Effector memory CD8-positive, alpha-beta T cell (primary cell): Measurements from ENCODE around the gene BPIFA3.
"Not testable (repeated sequence)": the region's sequence is repeated elsewhere in the genome, so short reads cannot be mapped to it uniquely, and the experiment has no call there.

ENCODE experiments used
- ATAC-seq: fragments of 150-1000 bp; cut with Tn5 transposase; replicated peaks from 2 replicates; pipeline ENCODE4 v1.10.0; 2021; ENCODE audit warnings: mild to moderate bottlenecking, moderate library complexity
- DNase-seq, 3 experiments: peaks; one replicate each; pipeline ENCODE4 v3.0.0; 2021
- H3K27ac Mint-ChIP-seq, 2 donors: one replicate each; pipeline ENCODE4 v1.8.0; 2022; ENCODE audit warnings: mild to moderate bottlenecking in 2 of 2, mixed read lengths in 2 of 2, moderate library complexity in 2 of 2
- H3K27me3 Mint-ChIP-seq, 2 donors: one replicate each; pipeline ENCODE4 v1.8.0; 2022; ENCODE audit warnings: mixed read lengths in 2 of 2
- H3K36me3 Mint-ChIP-seq: one replicate; pipeline ENCODE4 v1.8.0; 2022; ENCODE audit warnings: mild to moderate bottlenecking, moderate library complexity, mixed read lengths; ENCODE audit not compliant: insufficient read depth
- H3K4me1 Mint-ChIP-seq, 2 donors: one replicate each; pipeline ENCODE4 v1.8.0; 2022; ENCODE audit warnings: low read depth in 2 of 2, mixed read lengths in 2 of 2
- H3K4me3 Mint-ChIP-seq, 2 donors: one replicate each; pipeline ENCODE4 v1.8.0; 2022; ENCODE audit warnings: mild to moderate bottlenecking in 2 of 2, mixed read lengths in 2 of 2, moderate library complexity in 2 of 2
- H3K9me3 Mint-ChIP-seq, 2 donors: one replicate each; pipeline ENCODE4 v1.8.0; 2022; ENCODE audit warnings: mixed read lengths in 2 of 2
- total RNA-seq, 9 experiments: gene quantifications; one replicate each; lab custom pipeline; 2026; lab: John Stamatoyannopoulos, UW

Gene BPIFA3
- total RNA-seq = 0 reads per million in 9 experiments

DNA sequence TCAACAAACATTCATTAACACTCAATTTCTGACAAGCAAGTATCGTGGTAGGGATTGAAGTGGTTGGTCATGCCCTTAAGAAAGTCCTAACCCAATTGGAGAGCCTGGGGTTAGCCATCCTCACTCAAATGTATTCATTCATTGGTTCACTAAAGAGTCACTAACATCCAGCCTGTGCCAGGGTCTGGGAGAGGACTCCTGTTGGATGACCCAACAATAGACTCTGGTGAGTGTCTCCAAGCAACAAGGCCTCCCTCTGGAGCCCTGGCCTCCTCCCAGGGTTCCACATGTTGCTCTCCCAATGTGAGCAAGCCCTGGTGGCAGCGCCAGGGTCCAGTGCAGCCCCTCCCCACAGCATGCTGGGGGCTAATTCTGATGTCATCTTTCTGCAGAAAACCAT, at the start of gene BPIFA3:
BPIFA3 (plus strand) TSS at position 301 of the 400 bp plus-strand sequence. CDS start 185 bp downstream, outside the sequence.
- no peaks in the 10 kb centered on the region for H3K9me3 Mint-ChIP-seq
- no peak for DNase-seq
- H3K27me3 Mint-ChIP-seq = peaks cover 65 to 73% of the 10 kb centered on the region in 2 donors
- no peaks in the 10 kb centered on the region for H3K36me3 Mint-ChIP-seq
- H3K27ac Mint-ChIP-seq = no peak within 1 kb of the TSS
- H3K4me3 Mint-ChIP-seq = no peak within 1 kb of the TSS
- H3K4me1 Mint-ChIP-seq = no peaks in the 10 kb centered on the region
- no peak for ATAC-seq

GRCh38 chr20:33167859-33168258, 49.3 kb upstream of the BPIFA3 start, which contains the start of gene BPIFA2:
BPIFA2 (plus strand) TSS chr20:33168159; CDS start chr20:33169146, 987 bp downstream.
- Mint-ChIP-seq H3K4me1 (no peaks in the 10 kb centered on the region), H3K4me3 (no peak within 1 kb of the TSS), H3K27ac (no peak within 1 kb of the TSS), H3K9me3 (no peaks in the 10 kb centered on the region), H3K27me3 (peaks cover 36 to 76% of the 10 kb centered on the region in 2 donors), H3K36me3 (no peaks in the 10 kb centered on the region)
- ATAC-seq (no peak), DNase-seq (no peak)

DNA sequence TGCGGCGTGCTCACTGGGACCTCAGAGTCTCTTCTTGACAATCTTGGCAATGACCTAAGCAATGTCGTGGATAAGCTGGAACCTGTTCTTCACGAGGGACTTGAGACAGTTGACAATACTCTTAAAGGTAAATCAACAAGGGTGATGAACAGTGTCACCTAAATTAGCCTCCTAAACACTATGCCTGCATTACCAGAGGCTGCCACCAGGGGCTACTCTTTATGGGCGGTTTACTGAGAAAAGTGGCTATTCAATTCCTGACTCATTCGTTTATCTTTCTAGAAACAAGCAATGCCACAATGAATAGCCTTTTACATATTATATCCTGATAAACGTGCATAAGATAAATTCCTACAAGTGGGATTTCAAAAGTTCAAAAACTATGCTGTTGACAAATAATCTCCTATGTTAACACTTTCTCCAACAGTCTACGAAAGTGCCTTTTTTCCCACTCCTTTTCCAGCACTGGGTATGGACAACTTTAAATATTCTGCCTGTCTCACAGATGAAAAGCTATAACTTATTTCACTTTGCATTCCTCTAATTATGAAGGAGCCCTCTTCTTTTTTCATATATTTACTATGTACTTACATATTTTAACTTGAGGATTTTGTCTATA, 47.9 kb upstream of the BPIFA3 start:
- no peaks in the 10 kb centered on the region for H3K4me1 Mint-ChIP-seq
- DNase-seq (no peak), ATAC-seq (no peak)
- no peaks in the 10 kb centered on the region for H3K36me3 Mint-ChIP-seq
- no peaks in the 10 kb centered on the region for H3K9me3 Mint-ChIP-seq
- H3K27ac Mint-ChIP-seq = no peak overlapping the region
- H3K27me3 Mint-ChIP-seq = peaks cover 37 to 67% of the 10 kb centered on the region in 2 donors
- no peak overlapping the region for H3K4me3 Mint-ChIP-seq

GRCh38 chr20:33172781-33173180, 44.4 kb upstream of the BPIFA3 start:
- H3K4me3 Mint-ChIP-seq = no peak overlapping the region
- H3K9me3 Mint-ChIP-seq = no peaks in the 10 kb centered on the region
- H3K36me3 Mint-ChIP-seq = no peaks in the 10 kb centered on the region
- DNase-seq = no peak
- no peak for ATAC-seq
- peaks cover 21 to 33% of the 10 kb centered on the region in 2 donors for H3K27me3 Mint-ChIP-seq
- H3K4me1 Mint-ChIP-seq = no peaks in the 10 kb centered on the region
- no peak overlapping the region for H3K27ac Mint-ChIP-seq

GRCh38 chr20:33175123-33175522, 42.0 kb upstream of the BPIFA3 start:
- Mint-ChIP-seq H3K4me3 (no peak overlapping the region), H3K9me3 (no peaks in the 10 kb centered on the region), H3K4me1 (no peaks in the 10 kb centered on the region), H3K27ac (no peak overlapping the region), H3K36me3 (no peaks in the 10 kb centered on the region), H3K27me3 (peaks cover 17 to 27% of the 10 kb centered on the region in 2 donors)
- ATAC-seq (no peak), DNase-seq (no peak)

GRCh38 chr20:33176101-33176500, 41.1 kb upstream of the BPIFA3 start:
- peaks cover 9 to 21% of the 10 kb centered on the region in 2 donors for H3K27me3 Mint-ChIP-seq
- no peak overlapping the region for H3K27ac Mint-ChIP-seq
- no peak for DNase-seq
- no peak for ATAC-seq
- no peaks in the 10 kb centered on the region for H3K4me1 Mint-ChIP-seq
- no peak overlapping the region for H3K4me3 Mint-ChIP-seq
- no peaks in the 10 kb centered on the region for H3K9me3 Mint-ChIP-seq
- no peaks in the 10 kb centered on the region for H3K36me3 Mint-ChIP-seq

DNA sequence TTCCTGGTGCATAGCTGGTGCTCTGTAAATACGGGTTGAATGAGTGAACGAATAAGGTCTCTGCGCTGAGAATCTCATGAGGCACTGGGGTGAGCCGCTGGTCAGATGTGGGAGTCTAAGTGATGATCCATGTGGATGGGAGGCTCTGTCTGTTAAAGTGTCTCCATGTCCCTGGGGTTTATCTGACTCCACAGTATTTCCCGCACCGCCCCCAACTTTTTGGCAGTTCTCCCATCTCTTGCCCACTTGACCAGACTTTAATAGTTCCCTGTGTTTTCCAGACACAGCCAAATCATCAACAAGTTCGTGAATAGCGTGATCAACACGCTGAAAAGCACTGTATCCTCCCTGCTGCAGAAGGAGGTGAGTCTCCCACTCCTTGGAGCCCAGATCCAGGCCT, 39.3 kb upstream of the BPIFA3 start:
- ATAC-seq = no peak
- no peak overlapping the region for H3K4me3 Mint-ChIP-seq
- no peaks in the 10 kb centered on the region for H3K9me3 Mint-ChIP-seq
- H3K27me3 Mint-ChIP-seq = peaks cover 2 to 9% of the 10 kb centered on the region in 2 donors
- no peak overlapping the region for H3K27ac Mint-ChIP-seq
- no peaks in the 10 kb centered on the region for H3K36me3 Mint-ChIP-seq
- H3K4me1 Mint-ChIP-seq = no peaks in the 10 kb centered on the region
- DNase-seq = no peak

GRCh38 chr20:33178726-33179125, 38.4 kb upstream of the BPIFA3 start:
- ATAC-seq = no peak
- Mint-ChIP-seq H3K36me3 (no peaks in the 10 kb centered on the region), H3K9me3 (peaks cover 6 to 7% of the 10 kb centered on the region in 2 donors), H3K4me1 (no peaks in the 10 kb centered on the region), H3K27ac (no peak overlapping the region), H3K27me3 (peaks cover 9 to 15% of the 10 kb centered on the region in 2 donors), H3K4me3 (no peak overlapping the region)
- DNase-seq = no peak

DNA sequence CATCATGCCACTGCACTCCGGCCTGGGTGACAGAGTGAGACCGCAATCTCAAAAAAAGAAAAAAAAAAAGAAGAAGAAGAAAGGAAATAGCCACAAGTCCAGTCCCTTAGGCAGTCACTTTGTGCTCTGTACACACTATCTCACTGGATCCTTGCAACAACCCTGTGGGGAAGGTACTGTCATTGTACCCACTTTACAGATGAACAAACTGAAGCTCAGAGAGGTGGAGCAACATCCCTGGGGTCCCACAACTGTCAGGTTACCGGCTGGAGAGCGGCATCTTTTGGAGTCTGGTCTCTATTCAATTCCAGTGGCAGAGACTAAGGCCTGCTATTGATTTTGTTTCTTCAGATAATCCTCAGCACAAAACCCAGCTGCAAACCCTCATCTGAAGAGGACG, 37.0 kb upstream of the BPIFA3 start:
- ATAC-seq (no peak), DNase-seq (no peak)
- H3K9me3 Mint-ChIP-seq = peaks cover 6 to 7% of the 10 kb centered on the region in 2 donors
- no peak overlapping the region for H3K4me3 Mint-ChIP-seq
- no peaks in the 10 kb centered on the region for H3K4me1 Mint-ChIP-seq
- no peak overlapping the region for H3K27ac Mint-ChIP-seq
- H3K36me3 Mint-ChIP-seq = no peaks in the 10 kb centered on the region
- peaks cover 10 to 17% of the 10 kb centered on the region in 2 donors for H3K27me3 Mint-ChIP-seq

- Mint-ChIP-seq H3K9me3 (peaks cover 6 to 7% of the 10 kb centered on the region in 2 donors), H3K27ac (no peak overlapping the region), H3K4me1 (no peaks in the 10 kb centered on the region), H3K4me3 (no peak overlapping the region), H3K27me3 (peaks cover 10 to 17% of the 10 kb centered on the region in 2 donors), H3K36me3 (no peaks in the 10 kb centered on the region)
- ATAC-seq (no peak), DNase-seq (no peak)
Measured at GRCh38 chr20:33181482-33182093, 35.6 kb upstream of the BPIFA3 start.

DNA sequence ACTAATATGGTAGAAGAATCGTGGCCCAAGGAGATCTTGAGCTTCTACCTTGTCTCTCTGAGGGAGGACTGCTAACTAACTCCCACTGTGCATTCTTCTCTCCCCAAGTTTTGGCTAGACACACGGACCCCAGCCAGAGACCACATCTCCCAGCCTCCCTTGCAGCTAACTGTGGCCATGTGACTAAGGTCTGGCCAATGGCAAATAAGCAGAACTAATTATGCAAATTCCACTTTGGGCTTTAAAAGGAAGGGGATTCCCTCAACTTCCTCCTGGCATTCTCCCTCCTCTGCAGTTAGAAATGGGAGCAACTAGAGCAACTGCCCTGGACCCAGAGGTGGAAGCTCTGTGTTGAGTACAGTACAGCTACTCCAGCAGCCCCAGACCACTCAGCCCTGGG, 33.8 kb upstream of the BPIFA3 start:
- Mint-ChIP-seq H3K4me1 (no peaks in the 10 kb centered on the region), H3K4me3 (no peak overlapping the region), H3K27me3 (peaks cover 10 to 17% of the 10 kb centered on the region in 2 donors), H3K9me3 (peaks cover 6 to 7% of the 10 kb centered on the region in 2 donors), H3K27ac (no peak overlapping the region), H3K36me3 (no peaks in the 10 kb centered on the region)
- DNase-seq (no peak), ATAC-seq (no peak)

- H3K9me3 Mint-ChIP-seq, DNase-seq, H3K4me3 Mint-ChIP-seq, H3K4me1 Mint-ChIP-seq, H3K27ac Mint-ChIP-seq, ATAC-seq, H3K36me3 Mint-ChIP-seq: not testable (repeated sequence)
- peaks cover 13 to 22% of the 10 kb centered on the region in 2 donors for H3K27me3 Mint-ChIP-seq
Measured at GRCh38 chr20:33185031-33185590, 32.0 kb upstream of the BPIFA3 start.

- DNase-seq (no peak), ATAC-seq (no peak)
- Mint-ChIP-seq H3K4me1 (no peaks in the 10 kb centered on the region), H3K9me3 (peaks cover 6 to 7% of the 10 kb centered on the region in 2 donors), H3K27ac (no peak overlapping the region), H3K4me3 (no peak overlapping the region), H3K36me3 (no peaks in the 10 kb centered on the region), H3K27me3 (peaks cover 27 to 35% of the 10 kb centered on the region in 2 donors)
Measured at GRCh38 chr20:33187491-33187890, 29.7 kb upstream of the BPIFA3 start.

GRCh38 chr20:33188421-33188820, 28.7 kb upstream of the BPIFA3 start:
- Mint-ChIP-seq H3K36me3 (no peaks in the 10 kb centered on the region), H3K4me1 (no peaks in the 10 kb centered on the region), H3K27me3 (peaks cover 25 to 30% of the 10 kb centered on the region in 2 donors), H3K4me3 (no peak overlapping the region), H3K27ac (no peak overlapping the region), H3K9me3 (peaks cover under 1 to 3% of the 10 kb centered on the region in 2 donors)
- ATAC-seq (no peak), DNase-seq (no peak)
